ENCODE data around the gene GIPC3.

GIPC3 gene

DNA sequence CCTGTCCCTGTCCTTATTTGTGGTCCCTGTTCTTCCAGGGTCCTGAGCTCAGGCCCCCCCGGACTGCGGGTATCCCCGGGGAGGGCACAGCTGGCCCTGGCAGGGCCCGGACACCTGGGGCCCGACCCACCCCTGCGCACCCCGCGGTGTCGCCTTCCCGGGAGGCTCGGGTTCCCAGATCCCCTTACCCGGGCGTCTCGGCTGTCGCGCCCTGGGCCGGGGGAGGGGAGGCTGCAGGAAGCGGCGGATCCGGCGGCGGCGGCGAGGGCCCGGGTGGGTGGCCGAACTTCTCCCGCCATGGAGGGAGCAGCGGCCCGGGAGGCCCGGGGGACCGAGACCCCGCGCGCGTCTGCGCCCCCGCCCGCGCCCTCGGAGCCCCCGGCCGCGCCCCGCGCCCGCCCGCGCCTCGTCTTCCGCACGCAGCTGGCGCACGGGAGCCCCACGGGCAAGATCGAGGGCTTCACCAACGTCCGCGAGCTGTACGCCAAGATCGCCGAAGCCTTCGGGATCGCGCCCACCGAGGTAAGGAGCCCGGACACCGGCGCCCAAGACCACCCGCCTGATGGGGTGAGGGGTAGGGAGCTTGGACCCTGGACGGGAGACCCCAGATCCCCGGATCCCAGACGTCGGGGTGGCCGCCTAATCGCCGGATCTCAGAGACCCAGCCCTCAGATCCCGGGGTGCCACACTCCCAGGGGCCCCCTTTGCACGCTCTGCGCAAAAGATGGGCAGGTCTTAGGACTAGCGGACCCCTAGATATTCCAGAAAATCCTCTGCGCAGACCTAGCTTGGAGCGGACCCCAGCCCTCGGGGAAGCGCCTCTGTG is at the start of gene GIPC3:
TSS of gene GIPC3 (plus strand) at position 178 of the 826 bp plus-strand sequence. CDS start at position 298, 120 bp downstream.
- DNase-seq (ENCODE audit: low spot score) = no peak

GRCh38 chr19:3535563-3535965 is 49.7 kb upstream of the GIPC3 start:
- DNase-seq (ENCODE audit: low spot score) = no peak

DNA sequence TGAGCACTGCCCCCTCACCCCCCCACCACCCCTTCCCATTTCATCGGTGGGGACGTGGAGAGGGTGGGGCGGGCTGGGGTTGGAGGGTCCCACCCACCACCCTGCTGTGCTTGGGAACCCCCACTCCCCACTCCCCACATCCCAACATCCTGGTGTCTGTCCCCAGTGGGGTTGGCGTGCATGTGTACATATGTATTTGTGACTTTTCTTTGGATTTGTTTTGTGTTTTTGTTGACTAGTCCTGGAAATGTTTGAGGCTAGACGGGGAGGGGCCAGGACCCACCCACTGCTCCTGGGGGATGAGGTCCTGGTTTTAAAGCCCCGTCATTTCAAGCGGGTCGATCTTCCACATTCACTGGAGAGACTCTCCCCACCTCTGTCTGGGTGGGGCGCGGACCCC is 49.3 kb upstream of the GIPC3 start:
- no peak for DNase-seq (ENCODE audit: low spot score)

- DNase-seq (ENCODE audit: low spot score) = no peak
Observed at GRCh38 chr19:3536429-3537100, 48.7 kb upstream of the GIPC3 start.

- no peak for DNase-seq (ENCODE audit: low spot score)
Observed at GRCh38 chr19:3537101-3537437, 48.2 kb upstream of the GIPC3 start.

- no peak for DNase-seq (ENCODE audit: low spot score)
Observed at GRCh38 chr19:3537438-3538240, 47.6 kb upstream of the GIPC3 start.

GRCh38 chr19:3538258-3538929 is 46.9 kb upstream of the GIPC3 start:
- no peak for DNase-seq (ENCODE audit: low spot score)

DNA sequence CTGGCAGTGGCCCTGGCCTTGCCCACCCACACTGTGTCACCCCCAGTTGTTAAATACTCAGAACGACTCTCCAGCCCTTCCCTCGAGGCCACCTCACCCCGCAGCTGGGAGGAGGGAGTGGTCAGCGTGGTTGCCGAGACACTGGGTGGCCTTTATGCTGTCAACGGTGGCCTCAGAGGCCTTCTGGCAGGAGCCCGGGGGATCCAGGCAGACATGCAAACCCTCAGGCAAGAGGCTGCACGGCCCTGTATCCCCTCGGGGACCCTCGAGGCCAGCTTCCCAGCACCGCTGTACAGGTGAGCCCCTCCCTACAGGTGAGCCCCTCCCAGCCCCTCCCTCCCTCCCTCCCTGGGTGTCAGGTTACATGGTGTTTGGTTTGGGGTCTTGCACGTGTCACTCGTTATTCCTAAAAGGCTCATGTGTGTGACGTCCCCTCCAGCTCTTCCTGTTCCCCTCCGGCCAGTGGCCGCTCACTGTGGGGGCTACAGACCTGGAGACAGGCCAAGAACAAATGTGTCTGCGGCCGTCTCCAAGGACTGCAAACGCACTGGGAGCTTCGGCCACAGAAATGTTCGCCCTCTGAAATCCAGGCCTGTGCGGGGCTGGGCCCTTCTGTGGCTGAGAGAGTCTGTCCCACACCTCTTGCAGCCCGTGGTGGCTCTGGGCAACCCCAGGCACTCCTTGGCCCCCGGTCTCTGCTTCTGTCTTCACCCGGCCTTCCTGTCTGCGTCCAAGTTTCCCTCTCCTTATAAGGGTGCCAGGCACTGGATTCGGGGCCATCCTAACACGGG is 46.1 kb upstream of the GIPC3 start, which contains the start of gene TEKTIP1:
TSS of gene TEKTIP1 (plus strand) at position 210 of the 791 bp plus-strand sequence. CDS start at position 214, 4 bp downstream.
- DNase-seq (ENCODE audit: low spot score) = no peak

GRCh38 chr19:3539756-3540118 is 45.5 kb upstream of the GIPC3 start:
- no peak for DNase-seq (ENCODE audit: low spot score)

DNA sequence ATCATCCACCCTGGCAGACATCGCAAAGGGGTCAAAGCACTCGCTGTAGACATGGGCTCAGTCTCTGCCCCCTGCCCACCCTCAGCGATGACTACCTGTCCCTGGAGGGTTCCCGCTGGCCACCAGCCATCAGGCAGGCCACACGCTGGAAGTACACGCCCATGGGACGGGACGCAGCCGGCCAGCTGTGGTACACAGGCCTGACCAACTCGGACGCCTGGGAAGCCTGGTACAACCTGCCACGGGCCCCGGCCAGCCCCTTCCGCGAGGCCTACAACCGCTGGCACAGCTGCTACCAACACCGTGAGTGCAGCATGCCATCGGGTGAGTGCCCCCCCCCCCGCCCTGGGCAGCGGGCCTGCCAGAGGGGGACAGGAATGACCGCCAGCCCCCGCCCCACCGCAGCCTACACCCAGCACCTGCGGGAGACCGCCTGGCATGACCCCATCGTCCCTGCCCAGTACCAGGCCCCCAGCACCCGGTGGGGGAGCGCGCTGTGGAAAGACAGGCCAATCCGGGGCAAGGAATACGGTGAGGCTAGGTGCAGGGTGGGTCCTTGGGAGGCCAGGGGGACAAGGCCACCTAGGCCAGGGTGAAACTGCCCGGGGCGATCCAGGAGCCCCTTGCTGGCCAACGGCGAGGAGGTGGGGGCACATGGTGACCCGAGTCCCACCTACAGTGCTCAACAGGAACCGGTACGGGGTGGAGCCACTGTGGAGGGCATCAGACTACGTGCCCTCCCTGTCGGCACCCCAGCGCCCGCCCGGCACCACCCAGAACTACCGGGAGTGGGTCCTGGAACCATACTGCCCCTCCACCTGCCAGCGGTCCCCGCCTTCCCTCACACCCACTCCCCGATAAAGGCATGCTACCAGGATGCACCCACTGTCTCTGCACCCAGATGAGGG is 41.9 kb upstream of the GIPC3 start:
- DNase-seq (ENCODE audit: low spot score) = no peak

DNA sequence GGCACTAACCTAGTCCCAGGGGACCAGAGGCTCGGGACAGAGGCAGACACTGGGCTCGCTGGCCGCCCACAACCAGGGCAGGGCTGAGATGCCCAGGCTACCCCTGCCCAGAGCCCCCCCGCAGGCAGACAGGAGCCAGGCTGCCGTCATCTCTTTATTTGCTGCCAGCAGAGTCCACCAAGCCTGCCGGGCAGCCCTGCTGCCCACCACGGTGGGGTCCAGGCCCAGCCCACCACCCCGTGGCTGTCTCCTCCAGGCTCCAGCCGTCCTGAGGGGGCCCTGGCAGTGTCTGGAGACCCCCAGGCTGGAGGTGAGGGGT is 41.3 kb upstream of the GIPC3 start:
- no peak for DNase-seq (ENCODE audit: low spot score)

GRCh38 chr19:3544742-3545668 is 40.3 kb upstream of the GIPC3 start:
- peak; percentile 74 for DNase-seq (ENCODE audit: low spot score)

DNA sequence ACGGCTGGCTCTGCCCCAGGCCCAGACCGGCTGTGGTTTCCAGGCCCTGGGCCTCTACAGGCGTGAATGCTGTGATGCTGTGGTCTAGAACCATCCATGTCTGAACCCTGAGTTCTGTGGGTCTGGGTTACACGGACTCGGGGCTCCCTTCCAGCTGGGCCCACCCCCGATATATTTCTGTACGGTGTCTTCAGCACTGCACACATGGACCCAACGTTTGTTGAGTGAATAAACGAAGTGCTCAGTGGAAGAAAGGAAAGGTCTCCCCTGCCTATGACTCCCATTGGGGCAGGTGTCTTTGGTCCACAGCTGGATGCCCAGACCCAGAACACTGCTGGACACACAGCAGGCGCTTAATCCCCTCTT is 39.6 kb upstream of the GIPC3 start:
- no peak for DNase-seq (ENCODE audit: low spot score)

GRCh38 chr19:3546119-3546518 is 39.2 kb upstream of the GIPC3 start:
- DNase-seq (ENCODE audit: low spot score) = no peak

- peak; percentile 61 for DNase-seq (ENCODE audit: low spot score)
Observed at GRCh38 chr19:3547301-3547731, 38.0 kb upstream of the GIPC3 start.

GRCh38 chr19:3547767-3548282 is 37.5 kb upstream of the GIPC3 start:
- DNase-seq (ENCODE audit: low spot score) = no peak

DNA sequence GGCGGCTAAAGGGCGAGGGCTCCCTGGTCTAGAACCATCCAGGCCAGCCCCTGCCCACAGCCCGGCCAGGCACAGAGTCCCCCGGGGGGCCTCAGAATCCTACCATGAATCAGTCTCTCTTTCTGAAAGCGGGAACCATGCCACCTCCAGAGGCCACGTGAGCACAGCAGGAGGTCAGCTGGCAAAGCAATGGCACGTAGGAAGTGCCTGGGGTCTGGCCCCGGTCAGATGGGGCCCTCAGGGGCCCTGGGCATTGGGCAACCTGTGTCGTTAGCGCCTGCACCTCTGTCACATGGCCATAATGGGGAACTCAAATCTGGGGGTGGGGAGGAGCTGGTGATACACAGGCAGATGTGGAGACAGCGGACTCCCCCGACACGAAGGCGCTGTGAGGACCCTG is 36.7 kb upstream of the GIPC3 start:
- no peak for DNase-seq (ENCODE audit: low spot score)

- no peak for DNase-seq (ENCODE audit: low spot score)
Observed at GRCh38 chr19:3549816-3550215, 35.5 kb upstream of the GIPC3 start.

Data from NAMALWA (cell line).